Measurements from ENCODE around the gene UBE2E2.

The UBE2E2 gene

GRCh38 chr3:23242106-23242505 is 39.0 kb downstream of the UBE2E2 start:
- TF ChIP-seq, protein P1, sequence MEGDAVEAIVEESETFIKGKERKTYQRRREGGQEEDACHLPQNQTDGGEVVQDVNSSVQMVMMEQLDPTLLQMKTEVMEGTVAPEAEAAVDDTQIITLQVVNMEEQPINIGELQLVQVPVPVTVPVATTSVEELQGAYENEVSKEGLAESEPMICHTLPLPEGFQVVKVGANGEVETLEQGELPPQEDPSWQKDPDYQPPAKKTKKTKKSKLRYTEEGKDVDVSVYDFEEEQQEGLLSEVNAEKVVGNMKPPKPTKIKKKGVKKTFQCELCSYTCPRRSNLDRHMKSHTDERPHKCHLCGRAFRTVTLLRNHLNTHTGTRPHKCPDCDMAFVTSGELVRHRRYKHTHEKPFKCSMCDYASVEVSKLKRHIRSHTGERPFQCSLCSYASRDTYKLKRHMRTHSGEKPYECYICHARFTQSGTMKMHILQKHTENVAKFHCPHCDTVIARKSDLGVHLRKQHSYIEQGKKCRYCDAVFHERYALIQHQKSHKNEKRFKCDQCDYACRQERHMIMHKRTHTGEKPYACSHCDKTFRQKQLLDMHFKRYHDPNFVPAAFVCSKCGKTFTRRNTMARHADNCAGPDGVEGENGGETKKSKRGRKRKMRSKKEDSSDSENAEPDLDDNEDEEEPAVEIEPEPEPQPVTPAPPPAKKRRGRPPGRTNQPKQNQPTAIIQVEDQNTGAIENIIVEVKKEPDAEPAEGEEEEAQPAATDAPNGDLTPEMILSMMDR (conservative IDR thresholded peaks at IDR 0.05; ENCODE audit: control insufficient read depth, insufficient read depth, low read depth, low read length): no peak
- H3K4me3 ChIP-seq (ENCODE audit: control insufficient read depth, low read depth, low read length): no peak overlapping the region
- no peak for DNase-seq (ENCODE audit: low read depth)

DNA sequence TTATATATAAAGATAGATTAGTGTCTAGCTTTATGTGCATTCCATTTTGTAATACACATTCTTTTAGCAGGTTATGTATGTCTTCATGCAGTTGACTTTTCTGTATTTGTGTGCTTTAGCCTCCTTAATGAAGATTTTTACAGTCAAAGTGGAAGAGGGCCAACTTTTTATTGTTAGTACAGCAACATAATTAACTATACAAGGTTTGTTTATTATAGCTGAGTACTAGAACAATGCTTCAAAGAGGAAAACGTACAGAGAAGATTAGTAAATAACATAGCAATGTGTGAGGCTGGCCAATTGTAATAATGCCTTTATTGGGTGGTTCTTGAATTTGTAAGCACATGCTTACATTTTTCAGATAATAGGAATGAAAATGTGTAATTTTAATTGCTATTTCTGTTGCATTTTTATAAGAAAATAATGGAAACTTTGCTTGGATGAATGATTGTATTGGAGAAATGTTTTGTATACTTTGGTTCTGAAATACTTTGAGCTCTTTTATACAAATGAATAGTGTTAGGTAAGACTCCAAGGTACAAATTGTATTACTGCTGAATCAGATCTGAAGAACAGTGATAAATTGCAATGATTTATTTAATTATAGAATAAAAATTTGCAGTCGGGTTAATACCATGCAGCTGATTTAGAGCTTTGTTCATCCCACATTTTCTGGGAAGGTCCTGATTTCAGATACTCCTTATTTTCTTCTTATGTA is 41.4 kb downstream of the UBE2E2 start:
- no peak for DNase-seq (ENCODE audit: low read depth)
- H3K4me3 ChIP-seq (ENCODE audit: control insufficient read depth, low read depth, low read length): no peak overlapping the region
- TF ChIP-seq, protein P1 (conservative IDR thresholded peaks at IDR 0.05; ENCODE audit: control insufficient read depth, insufficient read depth, low read depth, low read length): no peak

- TF ChIP-seq, protein P1 (conservative IDR thresholded peaks at IDR 0.05; ENCODE audit: control insufficient read depth, insufficient read depth, low read depth, low read length): no peak
- H3K4me3 ChIP-seq (ENCODE audit: control insufficient read depth, low read depth, low read length): no peak overlapping the region
- DNase-seq (ENCODE audit: low read depth): no peak
These were observed 43.5 kb downstream of the UBE2E2 start for GRCh38 chr3:23246651-23247050.

GRCh38 chr3:23248594-23249131 is 45.5 kb downstream of the UBE2E2 start:
- H3K4me3 ChIP-seq (ENCODE audit: control insufficient read depth, low read depth, low read length): no peak overlapping the region
- no peak for DNase-seq (ENCODE audit: low read depth)
- TF ChIP-seq, protein P1 (conservative IDR thresholded peaks at IDR 0.05; ENCODE audit: control insufficient read depth, insufficient read depth, low read depth, low read length): no peak

DNA sequence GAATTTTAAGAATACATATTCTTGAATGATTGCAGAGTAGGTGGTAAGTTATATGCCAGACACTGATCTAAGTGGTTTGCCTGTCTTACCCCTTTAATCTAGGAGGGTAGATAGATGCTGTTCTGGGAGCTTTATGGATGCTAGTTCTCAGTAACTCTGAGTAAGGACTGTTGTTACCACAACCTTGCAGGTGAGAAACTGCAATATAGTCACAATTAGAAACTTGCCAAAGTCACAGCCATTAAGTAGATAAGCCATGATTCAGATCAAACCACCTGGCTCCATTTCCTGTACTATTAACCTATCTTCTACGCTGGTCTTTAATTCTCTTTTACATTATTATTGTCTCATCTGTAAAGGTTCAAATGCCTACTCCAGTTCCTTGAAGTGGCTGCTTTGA is 46.8 kb downstream of the UBE2E2 start:
- DNase-seq (ENCODE audit: low read depth): no peak
- TF ChIP-seq, protein P1 (conservative IDR thresholded peaks at IDR 0.05; ENCODE audit: control insufficient read depth, insufficient read depth, low read depth, low read length): no peak
- H3K4me3 ChIP-seq (ENCODE audit: control insufficient read depth, low read depth, low read length): no peak overlapping the region

DNA sequence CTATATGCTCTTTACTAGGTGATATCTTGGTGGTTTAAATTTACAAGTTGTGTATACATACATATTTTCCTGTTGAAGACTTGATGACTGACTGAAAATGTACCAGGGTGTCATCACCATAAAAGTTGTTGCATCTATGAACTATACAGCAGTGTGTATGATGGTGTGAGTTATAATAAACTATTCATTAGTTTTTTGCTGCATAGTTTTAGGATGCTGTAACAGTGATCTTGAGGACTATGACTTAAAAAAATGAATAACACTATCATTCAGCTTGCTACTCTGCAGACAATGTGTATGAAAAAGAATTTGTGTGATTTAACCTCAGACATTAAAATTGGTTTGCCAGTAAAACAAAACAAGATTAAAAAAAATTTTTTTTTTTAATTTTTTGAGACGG is 49.0 kb downstream of the UBE2E2 start:
- no peak overlapping the region for H3K4me3 ChIP-seq (ENCODE audit: control insufficient read depth, low read depth, low read length)
- no peak for DNase-seq (ENCODE audit: low read depth)
- TF ChIP-seq, protein P1 (conservative IDR thresholded peaks at IDR 0.05; ENCODE audit: control insufficient read depth, insufficient read depth, low read depth, low read length): no peak

Data from fibroblast of mammary gland (primary cell).